HCT116 (cell line): ENCODE data around the gene UBQLN4.

ENCODE experiments used
- CEBPB ChIP-seq: IDR thresholded peaks from 2 replicates; pipeline ENCODE4 v1.6.1; 2012; ENCODE audit warnings: low read depth
- EZH2phosphoT487 ChIP-seq: fragments of 200-600 bp; IDR thresholded peaks from 2 replicates; pipeline ENCODE4 v1.6.1; 2018; ENCODE audit warnings: antibody characterized with exemption, borderline replicate concordance
- POLR2A ChIP-seq: IDR thresholded peaks from 2 replicates; pipeline ENCODE4 v1.7.0; 2011; ENCODE audit warnings: borderline replicate concordance; ENCODE audit not compliant: insufficient read depth, insufficient read length; ENCODE audit errors: extremely low read depth
- POLR2AphosphoS5 ChIP-seq: IDR thresholded peaks from 2 replicates; pipeline ENCODE4 v1.6.1; 2011; ENCODE audit warnings: mild to moderate bottlenecking, low read depth, low read length, moderate library complexity
- TF ChIP-seq, protein P1 (sequence below), 3 experiments: fragments of 200-600 bp in 1 of 3; sonication (generic) in 1 of 3; IDR thresholded peaks in 2 of 3; conservative IDR thresholded peaks in 1 of 3; 2 replicates each; pipeline ENCODE4 v1.5.1; 2012 to 2017; ENCODE audit warnings: low read depth in 2 of 3, low read length in 2 of 3, antibody characterized with exemption in 1 of 3, borderline replicate concordance in 1 of 3, control low read depth in 1 of 3, mild to moderate bottlenecking in 1 of 3, mixed read lengths in 1 of 3, mixed run types in 1 of 3, moderate library complexity in 1 of 3; ENCODE audit not compliant: insufficient read depth in 1 of 3
- TF ChIP-seq, protein P2 (sequence below): IDR thresholded peaks from 2 replicates; pipeline ENCODE4 v1.6.1; 2012; ENCODE audit warnings: low read depth

DNA sequence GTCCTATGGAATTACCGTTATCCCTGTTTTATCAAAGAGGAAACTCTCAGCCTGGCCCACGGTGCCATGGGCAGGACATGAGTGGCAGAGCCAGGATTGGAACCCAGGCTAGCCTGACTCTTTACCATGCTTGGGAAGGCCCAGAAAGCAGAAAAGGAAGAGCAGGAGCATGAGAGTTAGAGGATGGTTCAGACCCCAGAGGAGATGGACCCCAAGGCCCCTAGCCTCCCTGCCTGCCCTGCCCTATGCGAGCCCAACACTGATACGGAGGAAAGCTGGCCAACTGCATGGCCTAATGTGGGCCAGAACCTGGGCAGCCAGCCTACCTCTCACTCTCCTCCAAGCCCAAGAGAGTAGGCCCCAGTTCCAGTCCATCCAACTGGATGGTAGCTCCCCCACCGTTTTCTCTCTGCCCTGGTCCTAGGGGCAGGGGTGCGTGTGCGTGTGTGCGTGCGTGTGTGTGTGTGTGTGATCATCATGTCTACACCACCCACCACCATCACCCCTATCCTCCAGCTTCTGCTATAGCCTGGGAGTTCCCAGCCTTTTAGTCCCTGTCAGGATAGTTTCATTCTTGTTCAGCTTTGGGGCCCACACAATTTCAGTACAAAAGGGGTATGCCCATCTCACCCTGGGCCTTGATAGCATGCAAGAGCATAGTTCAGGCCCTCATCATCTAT lies 44.0 kb upstream of the UBQLN4 start:
- TF ChIP-seq CEBPB, result no peak
- TF ChIP-seq, protein P1, sequence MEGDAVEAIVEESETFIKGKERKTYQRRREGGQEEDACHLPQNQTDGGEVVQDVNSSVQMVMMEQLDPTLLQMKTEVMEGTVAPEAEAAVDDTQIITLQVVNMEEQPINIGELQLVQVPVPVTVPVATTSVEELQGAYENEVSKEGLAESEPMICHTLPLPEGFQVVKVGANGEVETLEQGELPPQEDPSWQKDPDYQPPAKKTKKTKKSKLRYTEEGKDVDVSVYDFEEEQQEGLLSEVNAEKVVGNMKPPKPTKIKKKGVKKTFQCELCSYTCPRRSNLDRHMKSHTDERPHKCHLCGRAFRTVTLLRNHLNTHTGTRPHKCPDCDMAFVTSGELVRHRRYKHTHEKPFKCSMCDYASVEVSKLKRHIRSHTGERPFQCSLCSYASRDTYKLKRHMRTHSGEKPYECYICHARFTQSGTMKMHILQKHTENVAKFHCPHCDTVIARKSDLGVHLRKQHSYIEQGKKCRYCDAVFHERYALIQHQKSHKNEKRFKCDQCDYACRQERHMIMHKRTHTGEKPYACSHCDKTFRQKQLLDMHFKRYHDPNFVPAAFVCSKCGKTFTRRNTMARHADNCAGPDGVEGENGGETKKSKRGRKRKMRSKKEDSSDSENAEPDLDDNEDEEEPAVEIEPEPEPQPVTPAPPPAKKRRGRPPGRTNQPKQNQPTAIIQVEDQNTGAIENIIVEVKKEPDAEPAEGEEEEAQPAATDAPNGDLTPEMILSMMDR (IDR thresholded peaks at IDR 0.05 in 2 of 3, conservative IDR thresholded peaks at IDR 0.05 in 1 of 3; ENCODE audit: borderline replicate concordance in 1 of 3, insufficient read depth in 1 of 3, low read depth in 2 of 3, low read length in 2 of 3), result no peak
- no peak for TF ChIP-seq EZH2phosphoT487
- no peak for TF ChIP-seq POLR2AphosphoS5
- no peak for TF ChIP-seq POLR2A
- TF ChIP-seq, protein P2, sequence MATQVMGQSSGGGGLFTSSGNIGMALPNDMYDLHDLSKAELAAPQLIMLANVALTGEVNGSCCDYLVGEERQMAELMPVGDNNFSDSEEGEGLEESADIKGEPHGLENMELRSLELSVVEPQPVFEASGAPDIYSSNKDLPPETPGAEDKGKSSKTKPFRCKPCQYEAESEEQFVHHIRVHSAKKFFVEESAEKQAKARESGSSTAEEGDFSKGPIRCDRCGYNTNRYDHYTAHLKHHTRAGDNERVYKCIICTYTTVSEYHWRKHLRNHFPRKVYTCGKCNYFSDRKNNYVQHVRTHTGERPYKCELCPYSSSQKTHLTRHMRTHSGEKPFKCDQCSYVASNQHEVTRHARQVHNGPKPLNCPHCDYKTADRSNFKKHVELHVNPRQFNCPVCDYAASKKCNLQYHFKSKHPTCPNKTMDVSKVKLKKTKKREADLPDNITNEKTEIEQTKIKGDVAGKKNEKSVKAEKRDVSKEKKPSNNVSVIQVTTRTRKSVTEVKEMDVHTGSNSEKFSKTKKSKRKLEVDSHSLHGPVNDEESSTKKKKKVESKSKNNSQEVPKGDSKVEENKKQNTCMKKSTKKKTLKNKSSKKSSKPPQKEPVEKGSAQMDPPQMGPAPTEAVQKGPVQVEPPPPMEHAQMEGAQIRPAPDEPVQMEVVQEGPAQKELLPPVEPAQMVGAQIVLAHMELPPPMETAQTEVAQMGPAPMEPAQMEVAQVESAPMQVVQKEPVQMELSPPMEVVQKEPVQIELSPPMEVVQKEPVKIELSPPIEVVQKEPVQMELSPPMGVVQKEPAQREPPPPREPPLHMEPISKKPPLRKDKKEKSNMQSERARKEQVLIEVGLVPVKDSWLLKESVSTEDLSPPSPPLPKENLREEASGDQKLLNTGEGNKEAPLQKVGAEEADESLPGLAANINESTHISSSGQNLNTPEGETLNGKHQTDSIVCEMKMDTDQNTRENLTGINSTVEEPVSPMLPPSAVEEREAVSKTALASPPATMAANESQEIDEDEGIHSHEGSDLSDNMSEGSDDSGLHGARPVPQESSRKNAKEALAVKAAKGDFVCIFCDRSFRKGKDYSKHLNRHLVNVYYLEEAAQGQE, result no peak
